ENCODE measurements around the gene FGF11. TPM values are rescaled to one million over a fixed set of nuclear protein-coding genes. Genes with fewer than 3 reads are reported as not detected.

The FGF11 gene
- total and polyA plus RNA-seq, 2 experiments from 2014 or later, result 50.4 to 51.9 TPM

DNA sequence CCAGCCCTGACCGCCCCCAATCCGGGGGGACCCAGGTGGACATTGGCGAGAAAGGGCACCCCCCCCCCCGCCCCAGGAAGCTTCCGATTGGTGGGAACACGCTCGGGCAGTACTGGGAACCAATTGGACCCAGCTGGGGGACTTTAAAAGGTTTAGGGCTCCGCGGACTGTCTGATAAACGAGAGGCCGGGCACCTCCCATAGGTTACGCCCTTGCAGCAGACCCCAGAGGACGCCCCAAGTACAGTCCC, 35.7 kb upstream of the FGF11 start:
- no peak for TF ChIP-seq CTCF (IDR thresholded peaks at IDR 0.05; ENCODE audit: low read depth, low read length)
- Histone ChIP-seq H3K4me1 (ENCODE audit: low read depth) (peaks cover 11% of the 10 kb centered on the region), H3K27ac (peak overlapping the region; percentile 80), H3K4me3 (peak overlapping the region; percentile 53), H3K36me3 (no peaks in the 10 kb centered on the region), H3K9me3 (ENCODE audit: low read depth) (no peaks in the 10 kb centered on the region), H3K27me3 (no peaks in the 10 kb centered on the region)
- DNase-seq (ENCODE audit: low read depth in 1 of 2, low spot score in 1 of 2), result no peak

DNA sequence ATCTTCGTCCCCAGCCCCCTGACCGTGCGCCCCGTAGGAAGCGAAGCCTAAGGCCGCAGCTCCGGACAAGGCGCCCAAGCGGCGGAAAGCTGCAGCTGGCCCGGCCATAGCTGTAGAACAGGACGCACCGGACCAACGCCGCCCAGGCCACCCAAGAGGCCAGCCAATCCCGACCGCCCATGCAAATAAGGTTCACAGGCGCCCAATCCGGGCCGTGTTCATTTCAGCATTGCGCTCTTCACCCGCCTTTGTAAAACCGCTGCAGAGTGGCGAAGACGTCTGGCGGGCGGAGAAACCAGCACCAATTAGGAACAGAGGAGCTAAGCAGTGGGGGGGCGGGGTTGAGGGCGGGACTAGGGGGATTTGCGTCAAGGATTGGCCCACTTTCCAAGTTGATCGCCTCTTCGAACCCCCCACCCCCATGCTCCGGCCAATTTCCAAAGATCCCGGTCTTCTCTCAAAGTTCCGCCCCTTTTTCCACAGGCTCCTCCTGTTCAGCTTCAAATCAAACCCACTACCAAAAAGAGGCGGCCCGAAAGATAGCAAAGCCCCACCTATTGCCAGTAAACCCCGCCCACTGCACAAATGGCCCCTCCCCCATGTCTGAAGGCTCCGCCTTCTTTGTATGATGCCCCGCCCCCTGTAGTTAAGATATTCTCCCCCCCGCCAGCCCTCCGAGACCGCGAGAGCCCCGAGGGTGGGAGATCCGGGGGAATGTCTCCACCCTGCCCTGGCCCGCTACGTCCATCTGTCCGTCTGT, 35.2 kb upstream of the FGF11 start, which contains the start of gene TMEM256:
Gene TMEM256, minus strand, starts transcription at position 121 of the 760 bp plus-strand sequence. Its CDS starts 13 bp downstream, at position 108.
- peak within 1 kb of the TSS; percentile 80 for H3K27ac ChIP-seq
- peak within 1 kb of the TSS; percentile 61 for H3K4me3 ChIP-seq
- no peaks in the 10 kb centered on the region for H3K27me3 ChIP-seq
- TF ChIP-seq CTCF (IDR thresholded peaks at IDR 0.05; ENCODE audit: low read depth, low read length), result no peak
- H3K9me3 ChIP-seq (ENCODE audit: low read depth), result no peaks in the 10 kb centered on the region
- peaks cover 11% of the 10 kb centered on the region for H3K4me1 ChIP-seq (ENCODE audit: low read depth)
- peak; percentile 100 for DNase-seq (ENCODE audit: low read depth in 1 of 2, low spot score in 1 of 2)
- no peaks in the 10 kb centered on the region for H3K36me3 ChIP-seq

DNA sequence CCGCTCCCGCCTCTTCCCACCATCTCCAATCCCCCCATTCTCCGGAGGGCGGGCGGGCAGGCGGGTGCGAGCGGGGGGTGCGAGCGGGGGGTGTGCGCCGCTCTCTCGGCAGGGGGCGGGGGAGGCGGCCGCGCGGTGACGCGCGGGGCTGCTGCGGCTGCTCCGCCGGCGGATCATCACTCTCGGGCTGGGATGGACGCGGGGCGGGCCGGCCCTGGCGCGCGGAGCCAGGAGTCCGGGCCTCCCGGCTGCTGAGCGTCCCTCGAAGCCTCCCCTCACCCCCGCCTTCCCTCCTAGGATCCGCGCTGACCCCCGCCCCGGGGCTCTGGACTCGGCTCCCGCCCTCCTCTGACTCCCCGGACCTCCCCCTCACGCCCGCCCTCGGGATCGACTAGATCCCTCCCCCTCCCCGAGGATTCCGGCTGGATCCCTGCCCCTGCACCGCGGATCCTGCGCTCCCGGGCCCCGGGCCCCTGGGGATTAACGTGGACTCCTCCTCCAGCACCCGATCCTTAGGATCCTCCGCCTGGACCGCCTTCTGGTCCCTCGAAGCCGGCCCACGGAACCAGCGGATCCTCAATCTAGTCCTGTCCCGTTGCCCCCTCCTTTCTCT, 34.5 kb upstream of the FGF11 start:
- no peak for TF ChIP-seq CTCF (IDR thresholded peaks at IDR 0.05; ENCODE audit: low read depth, low read length)
- peak overlapping the region; percentile 61 for H3K4me3 ChIP-seq
- H3K36me3 ChIP-seq, result no peaks in the 10 kb centered on the region
- H3K4me1 ChIP-seq (ENCODE audit: low read depth), result peaks cover 11% of the 10 kb centered on the region
- H3K9me3 ChIP-seq (ENCODE audit: low read depth), result no peaks in the 10 kb centered on the region
- no peak overlapping the region for H3K27ac ChIP-seq
- H3K27me3 ChIP-seq, result no peaks in the 10 kb centered on the region
- peak; percentile 33 to 75 for DNase-seq (ENCODE audit: low read depth in 1 of 2, low spot score in 1 of 2)

DNA sequence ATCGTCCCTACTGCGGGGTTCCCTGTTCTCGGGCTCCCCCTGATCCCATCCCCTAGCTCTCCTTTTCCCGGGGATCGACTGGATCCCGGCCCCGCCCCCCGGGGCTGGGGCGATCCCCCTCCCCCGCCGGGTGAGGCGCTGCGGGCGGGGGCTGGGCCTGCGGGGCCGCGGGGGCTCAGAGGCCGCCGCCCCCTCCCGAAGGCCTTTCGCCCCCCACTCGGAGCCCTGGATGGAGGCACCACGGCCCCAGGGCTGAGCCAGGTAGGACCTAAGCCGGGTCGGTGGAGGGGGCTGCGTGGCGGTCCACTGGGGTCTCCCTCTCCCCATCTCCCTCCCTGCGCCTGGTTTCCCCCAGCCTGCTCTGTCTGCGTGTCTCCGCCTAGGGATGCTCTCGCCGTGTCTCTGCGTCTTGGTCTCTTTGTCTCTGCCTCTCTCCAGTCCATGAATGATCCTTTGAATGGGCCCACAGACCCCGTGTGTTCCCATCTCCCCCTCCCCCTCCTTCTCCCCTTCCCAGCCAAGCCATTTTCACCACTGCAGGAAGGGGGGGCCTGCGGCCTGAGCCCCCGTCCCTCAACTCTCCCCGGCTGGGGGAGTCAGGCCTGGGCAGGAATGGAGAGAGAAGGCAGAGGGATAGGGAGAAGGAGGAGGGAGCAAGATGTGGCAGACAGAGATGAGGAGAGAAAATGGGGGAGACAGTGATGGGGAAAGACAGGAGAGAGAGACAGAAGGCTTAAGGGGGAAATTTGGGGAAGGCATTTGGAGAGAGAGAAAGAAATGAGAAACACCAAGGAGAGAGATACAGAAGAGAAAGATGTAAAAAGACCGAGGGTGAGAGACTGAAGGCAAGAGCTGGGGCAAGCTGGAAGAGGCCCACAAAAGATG, 33.7 kb upstream of the FGF11 start:
- no peaks in the 10 kb centered on the region for H3K36me3 ChIP-seq
- no peaks in the 10 kb centered on the region for H3K9me3 ChIP-seq (ENCODE audit: low read depth)
- TF ChIP-seq CTCF (IDR thresholded peaks at IDR 0.05; ENCODE audit: low read depth, low read length), result no peak
- peaks cover 11% of the 10 kb centered on the region for H3K4me1 ChIP-seq (ENCODE audit: low read depth)
- no peak overlapping the region for H3K27ac ChIP-seq
- H3K4me3 ChIP-seq, result peak overlapping the region; percentile 61
- DNase-seq (ENCODE audit: low read depth in 1 of 2, low spot score in 1 of 2), result peak in 1 of 2 donors; percentile 25
- no peaks in the 10 kb centered on the region for H3K27me3 ChIP-seq

DNA sequence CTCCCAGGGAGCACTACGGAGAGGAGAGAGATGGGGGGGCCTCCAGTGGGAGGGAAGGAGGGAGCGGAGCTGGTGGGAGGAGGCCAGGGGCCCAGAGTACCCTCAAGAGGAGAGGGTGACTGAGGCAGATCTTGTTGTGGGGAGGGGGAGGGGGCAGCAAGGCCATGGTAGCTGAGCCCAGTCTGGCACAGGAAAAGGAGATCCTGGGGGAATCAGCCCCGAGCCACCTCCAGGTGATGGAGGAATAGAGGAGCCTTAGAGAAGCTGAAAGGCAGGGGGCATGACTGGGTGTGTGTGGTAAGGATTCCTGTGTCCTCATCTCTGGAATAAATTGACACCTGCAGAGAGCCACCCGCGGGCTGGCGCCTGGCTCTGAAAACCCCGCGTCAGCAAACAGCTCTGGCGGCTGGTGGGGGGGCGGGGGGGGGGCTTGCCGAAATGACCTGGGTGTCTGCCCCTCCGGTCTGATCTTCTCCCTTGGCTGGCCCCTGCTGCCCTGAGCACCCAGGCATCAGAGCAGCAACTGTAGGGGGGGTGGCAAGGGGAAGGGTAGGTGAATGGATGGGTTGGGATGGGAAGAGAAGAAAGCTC, 33.0 kb upstream of the FGF11 start:
- no peaks in the 10 kb centered on the region for H3K36me3 ChIP-seq

More for the DNA sequence above, 33.0 kb upstream of the FGF11 start:
- no peak for DNase-seq (ENCODE audit: low read depth in 1 of 2, low spot score in 1 of 2)
- Histone ChIP-seq H3K27ac (no peak overlapping the region), H3K4me1 (ENCODE audit: low read depth) (peaks cover 11% of the 10 kb centered on the region), H3K9me3 (ENCODE audit: low read depth) (no peaks in the 10 kb centered on the region), H3K4me3 (no peak overlapping the region), H3K27me3 (no peaks in the 10 kb centered on the region)
- no peak for TF ChIP-seq CTCF (IDR thresholded peaks at IDR 0.05; ENCODE audit: low read depth, low read length)
